GM19455 (cell line): ENCODE measurements around the gene PTPN14.

Source experiments
- ATAC-seq: cut with Tn5 transposase; IDR thresholded peaks from one replicate; pipeline ENCODE4 v1.9.1; 2021; ENCODE audit not compliant: unreplicated experiment

Gene PTPN14

GRCh38 chr1:214438530-214438929, 112.9 kb downstream of the PTPN14 start:
- ATAC-seq = no peak

- ATAC-seq = no peak
Measured at GRCh38 chr1:214438075-214438474, 113.3 kb downstream of the PTPN14 start.

DNA sequence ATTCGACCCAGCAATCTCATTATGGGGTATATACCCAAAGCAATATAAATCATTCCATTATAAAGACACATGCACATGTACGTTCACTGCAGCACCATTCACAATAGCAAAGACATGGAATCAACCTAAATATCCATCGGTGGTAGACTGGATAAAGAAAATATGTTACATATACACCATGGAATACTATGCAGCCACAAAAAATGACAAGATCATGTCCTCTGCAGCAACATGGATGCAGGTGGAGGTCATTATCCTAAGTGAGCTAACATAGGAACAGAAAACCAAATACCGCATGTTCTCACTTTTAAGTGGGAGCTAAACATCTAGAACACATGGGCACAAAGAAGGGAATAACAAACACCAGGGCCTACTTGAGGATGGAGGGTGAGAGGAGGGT, 115.5 kb downstream of the PTPN14 start:
- no peak for ATAC-seq

- no peak for ATAC-seq
Measured at GRCh38 chr1:214432245-214432644, 119.2 kb downstream of the PTPN14 start.

- no peak for ATAC-seq
Measured at GRCh38 chr1:214429951-214430770, 121.2 kb downstream of the PTPN14 start.

DNA sequence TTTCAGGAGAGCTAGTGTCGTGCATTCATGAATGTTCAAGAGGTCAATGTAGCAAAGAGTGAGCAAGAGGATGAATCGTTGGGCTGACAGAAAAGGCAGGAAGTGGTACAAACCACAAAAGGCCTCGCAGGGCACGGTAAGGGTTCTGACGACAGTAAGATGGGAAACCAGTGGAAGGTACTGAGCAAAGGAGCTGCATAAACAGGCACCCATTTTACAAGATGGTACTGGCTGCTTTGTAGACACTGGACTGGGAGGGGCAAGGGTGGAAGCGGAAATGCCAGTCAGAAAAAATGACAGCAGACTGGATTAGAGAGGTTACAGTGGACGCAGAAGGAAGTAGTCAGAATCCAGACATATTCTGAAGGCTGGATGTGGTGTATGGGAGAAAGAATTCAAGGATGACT, 123.5 kb downstream of the PTPN14 start:
- peak; percentile 97 for ATAC-seq

DNA sequence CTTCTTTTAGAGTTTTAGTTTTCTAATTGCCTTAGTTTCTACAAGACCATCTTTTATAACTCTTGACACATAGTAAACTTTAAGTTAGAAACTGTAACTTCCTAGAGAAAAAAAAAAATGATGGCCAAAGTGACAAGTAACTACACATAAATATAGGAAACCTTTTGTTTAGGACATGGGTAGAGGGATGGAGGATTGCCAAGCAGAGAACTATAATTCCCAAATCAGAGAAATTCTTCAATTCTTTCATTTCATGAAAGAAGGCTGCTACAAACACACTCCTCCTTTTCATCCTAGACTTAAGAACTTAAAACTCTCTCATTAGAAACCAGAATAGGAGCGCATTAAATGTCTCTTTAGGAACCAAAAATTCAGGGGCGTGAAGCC, 125.0 kb downstream of the PTPN14 start:
- ATAC-seq = no peak

DNA sequence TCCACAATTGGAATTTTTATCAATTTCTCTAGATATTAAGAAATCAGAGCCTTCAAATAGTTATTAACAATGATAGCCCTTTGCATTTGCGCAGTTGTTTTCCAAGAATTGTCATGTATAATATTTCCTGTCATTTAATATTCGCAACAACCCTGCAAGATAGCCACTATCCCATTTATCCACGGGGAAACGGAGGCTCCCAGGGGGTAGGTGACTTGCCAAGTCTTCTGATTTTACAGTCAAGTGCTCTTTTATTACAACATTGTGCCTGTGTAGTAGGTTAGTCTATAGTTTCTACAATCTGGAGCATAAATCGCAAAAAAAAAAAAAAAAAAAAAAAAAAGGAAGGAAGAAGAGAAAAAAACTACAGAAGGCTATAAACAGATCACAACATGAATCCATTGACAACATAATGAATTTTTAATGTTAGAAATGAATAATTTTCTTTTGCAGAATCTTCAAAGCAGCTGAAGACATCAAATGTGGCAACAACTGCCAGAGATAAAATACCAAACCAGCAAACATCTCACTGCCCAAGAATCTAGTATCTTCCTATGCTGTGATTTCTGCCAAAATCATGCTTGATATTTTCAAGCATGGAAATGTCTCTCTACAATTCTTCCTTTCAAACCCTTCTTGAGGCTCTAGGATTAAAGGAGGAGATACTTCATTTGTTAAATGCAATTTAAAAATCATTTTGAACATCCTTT, 125.5 kb downstream of the PTPN14 start:
- ATAC-seq = no peak

DNA sequence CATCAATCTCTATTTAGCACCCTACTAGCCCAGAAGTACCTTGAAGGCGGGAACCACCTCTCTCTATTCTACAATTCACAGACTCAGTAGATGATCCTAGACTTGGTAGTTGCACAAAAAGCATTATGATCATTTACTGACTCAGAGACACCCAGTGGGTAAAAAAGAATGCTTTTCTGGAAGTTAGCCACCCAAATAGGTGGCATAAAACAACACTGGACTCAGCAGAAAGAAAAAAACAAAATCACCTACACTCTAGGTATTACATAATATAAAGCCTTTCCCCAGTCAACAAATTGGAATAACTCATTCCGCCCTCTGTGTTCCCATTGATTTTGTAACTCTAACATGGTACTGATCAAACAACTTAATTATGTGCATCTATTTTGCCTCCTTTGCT, 126.3 kb downstream of the PTPN14 start:
- no peak for ATAC-seq

GRCh38 chr1:214423045-214423444, 128.4 kb downstream of the PTPN14 start:
- no peak for ATAC-seq

GRCh38 chr1:214422137-214422671, 129.2 kb downstream of the PTPN14 start:
- ATAC-seq = no peak

GRCh38 chr1:214420833-214421232, 130.6 kb downstream of the PTPN14 start:
- ATAC-seq = no peak

- ATAC-seq = no peak
Measured at GRCh38 chr1:214420341-214420740, 131.1 kb downstream of the PTPN14 start.

DNA sequence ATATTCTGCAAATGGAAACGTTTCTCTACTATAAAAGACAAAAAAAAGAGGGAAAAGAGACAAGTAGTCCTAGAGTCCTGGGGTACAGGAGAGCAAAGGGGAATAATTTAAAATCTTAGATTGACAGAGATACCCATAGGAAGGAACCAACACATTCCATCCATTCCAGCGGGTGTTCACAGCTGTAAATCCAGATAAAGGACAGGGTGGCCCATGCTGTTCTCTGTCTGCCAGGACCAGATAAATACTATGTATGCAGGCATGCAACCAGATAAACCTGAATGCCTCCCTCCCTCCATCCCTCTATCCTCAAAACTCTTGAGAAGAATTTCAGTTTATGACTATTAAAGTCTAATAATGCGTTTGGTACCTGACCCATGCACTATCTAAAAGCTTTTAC, 131.8 kb downstream of the PTPN14 start:
- no peak for ATAC-seq

DNA sequence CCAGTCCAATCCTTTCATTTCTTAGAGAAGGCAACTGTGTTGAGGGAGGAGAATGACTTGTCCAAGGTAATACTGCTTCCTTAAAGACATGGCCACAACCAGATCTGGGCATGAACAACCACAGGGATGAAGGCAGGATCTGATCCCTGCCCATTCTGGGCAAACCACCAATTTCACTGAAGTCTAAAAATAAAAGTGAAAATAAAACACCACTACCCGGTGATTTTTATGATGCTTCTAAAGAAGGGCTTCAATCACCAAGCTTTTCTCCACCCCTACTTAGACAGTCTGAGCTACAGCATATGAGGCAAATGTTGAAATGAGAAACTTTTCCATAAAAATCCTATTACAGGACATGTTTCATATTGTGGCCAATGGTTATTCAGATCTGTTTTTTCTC, 133.0 kb downstream of the PTPN14 start:
- no peak for ATAC-seq

DNA sequence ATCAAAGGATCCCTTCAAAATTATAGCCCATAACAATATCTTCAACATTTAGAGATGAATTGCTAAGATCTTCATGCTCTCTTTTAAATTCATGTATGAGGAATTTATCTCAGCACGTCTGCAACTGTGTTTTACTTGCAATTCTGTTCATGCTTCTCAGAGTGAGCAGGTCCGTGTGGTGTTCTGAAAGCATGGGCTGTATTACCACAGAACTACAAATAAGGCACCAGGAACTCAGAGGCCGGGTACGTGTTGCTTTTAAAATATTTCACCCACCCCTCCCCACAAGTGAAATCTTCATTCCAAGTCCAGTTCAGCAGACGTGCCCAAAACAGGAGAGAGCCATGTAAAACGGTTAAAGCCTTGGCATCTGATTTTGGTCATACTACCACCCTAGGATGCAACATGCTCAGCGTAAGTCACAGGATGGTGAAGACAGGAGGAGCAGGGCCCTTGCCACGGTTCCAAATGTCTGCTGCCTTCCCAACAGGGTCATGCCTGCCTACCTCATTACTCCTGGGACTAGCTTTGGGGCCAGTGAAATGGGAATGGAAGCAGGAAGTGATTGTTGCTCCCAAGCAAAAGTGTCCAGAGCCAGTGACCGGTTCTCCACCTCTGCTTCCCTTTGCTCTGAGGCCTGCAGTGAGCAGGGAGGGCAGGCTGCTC, 133.7 kb downstream of the PTPN14 start:
- no peak for ATAC-seq

GRCh38 chr1:214416858-214417257, 134.5 kb downstream of the PTPN14 start:
- no peak for ATAC-seq

DNA sequence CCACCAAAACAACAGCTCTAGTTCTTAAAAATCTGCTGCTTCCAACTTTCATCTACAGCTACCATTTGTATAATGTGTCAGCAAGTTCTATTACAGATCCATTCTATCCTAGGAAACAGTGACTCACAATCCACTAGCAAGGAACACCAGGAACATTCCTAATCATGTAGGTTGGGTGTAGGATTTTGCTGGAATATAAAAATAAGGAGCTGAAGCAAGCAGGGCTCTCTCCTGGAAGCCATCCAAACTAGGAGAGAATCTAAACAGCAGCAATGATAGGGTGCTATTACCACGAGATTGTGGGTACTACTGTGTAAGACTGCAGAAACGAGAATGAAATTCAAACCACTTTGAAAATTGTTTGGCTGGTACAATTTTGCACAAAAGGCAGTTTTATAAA, 135.0 kb downstream of the PTPN14 start:
- no peak for ATAC-seq

- no peak for ATAC-seq
Measured at GRCh38 chr1:214415131-214415530, 136.3 kb downstream of the PTPN14 start.

GRCh38 chr1:214414691-214415090, 136.7 kb downstream of the PTPN14 start:
- no peak for ATAC-seq

DNA sequence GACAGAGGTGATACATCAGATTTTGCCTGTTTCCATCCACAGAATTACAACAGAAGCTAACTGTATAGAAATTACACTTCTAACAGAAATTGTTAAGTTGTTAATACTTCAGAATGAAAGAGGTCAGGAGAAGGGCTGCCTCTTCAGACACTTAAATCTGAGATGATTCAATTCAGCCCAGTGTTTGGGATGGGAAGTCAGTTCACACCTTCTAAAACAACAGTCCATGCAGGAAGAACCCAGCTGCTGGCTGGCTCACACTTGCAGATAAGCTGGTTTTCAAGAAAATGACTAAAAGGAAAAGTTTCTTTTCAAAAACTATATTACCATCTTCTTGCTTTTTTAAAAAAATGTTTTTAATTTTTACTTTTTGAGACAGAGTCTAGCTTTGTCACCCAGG, 138.1 kb downstream of the PTPN14 start:
- ATAC-seq = no peak
